Colonic mucosa (tissue), 4 donors: ENCODE results near the gene DNLZ. TPM values are rescaled to one million over a fixed set of nuclear protein-coding genes. Genes with fewer than 3 reads are reported as not detected.
"Not testable (repeated sequence)": the region's sequence is repeated elsewhere in the genome, so short reads cannot be mapped to it uniquely, and the experiment has no call there.

Experiments
- DNase-seq: peaks from one replicate; pipeline ENCODE4 v3.0.0-alpha.2; 2020
- H3K27ac ChIP-seq: fragments of 200-600 bp; one replicate; pipeline ENCODE4 v1.8.0; 2021
- H3K27me3 ChIP-seq: fragments of 200-600 bp; one replicate; pipeline ENCODE4 v1.8.0; 2021
- H3K36me3 ChIP-seq: fragments of 200-600 bp; one replicate; pipeline ENCODE4 v1.8.0; 2021
- H3K4me1 ChIP-seq: fragments of 200-600 bp; one replicate; pipeline ENCODE4 v1.8.0; 2021; ENCODE audit warnings: mild to moderate bottlenecking
- H3K4me3 ChIP-seq: fragments of 200-600 bp; one replicate; pipeline ENCODE4 v1.8.0; 2021
- H3K9ac ChIP-seq, 2 donors: one replicate each; pipeline ENCODE4 v1.7.0; 2013; ENCODE audit warnings: control low read depth in 2 of 2, low read depth in 2 of 2, low read length in 2 of 2
- H3K9me3 ChIP-seq: fragments of 200-600 bp; one replicate; pipeline ENCODE4 v1.8.0; 2021
- intact Hi-C: fragments of 100-400 bp; cut with DNase I; formaldehyde crosslinking; loops from one replicate; pipeline ENCODE4 v1.14.1; 2022
- total RNA-seq, 2 donors: library from RNA; stranded (reverse); fragmentation: NEBNext Ultra II Directional in 1 of 2; extraction: Animal tissue kit (Norgen Biotek cat#: 25700) in 1 of 2; gene quantifications; one replicate each; pipeline ENCODE4 v1.2.1, GENCODE V29; 2021
- TF ChIP-seq, protein P1 (sequence below): fragments of 200-600 bp; IDR thresholded peaks from one replicate; pipeline ENCODE4 v1.8.0; 2022; ENCODE audit warnings: antibody characterized with exemption, mild to moderate bottlenecking
- donor health status: healthy.
- donor health status: DM: no; HTN: no; CAD: no.
- donor health status: DM: no; HTN: no; CAD: no.

The DNLZ gene
- total RNA-seq, 2 donors from 2014 or later, result 10.0 to 10.8 TPM

DNA sequence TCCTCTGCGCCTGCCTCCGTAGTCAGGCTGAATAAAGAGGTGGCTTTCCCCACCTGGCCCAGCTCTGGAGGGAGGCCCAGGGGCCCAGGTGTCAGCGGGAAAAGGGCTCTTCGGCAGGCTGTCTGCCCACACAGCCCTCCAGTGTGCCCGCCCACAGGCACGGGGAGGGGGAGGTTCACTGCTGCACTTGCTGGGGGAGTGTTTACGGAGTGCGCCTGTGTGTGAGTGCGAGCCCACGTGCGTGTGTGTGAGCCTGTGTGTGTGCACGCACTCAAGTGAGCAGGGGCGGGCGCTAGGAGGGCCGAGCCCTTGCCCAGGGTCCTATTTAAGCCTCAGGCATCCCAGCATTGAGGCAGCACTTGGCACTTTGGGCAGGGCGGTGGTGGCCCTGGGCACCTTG is 10.9 kb downstream of the DNLZ start:
- H3K4me3 ChIP-seq, result no peak overlapping the region
- H3K9ac ChIP-seq, result no peak overlapping the region
- no peak for DNase-seq
- H3K9me3 ChIP-seq, result no peaks in the 10 kb centered on the region
- intact Hi-C loops, result no loop called here
- TF ChIP-seq, protein P1, sequence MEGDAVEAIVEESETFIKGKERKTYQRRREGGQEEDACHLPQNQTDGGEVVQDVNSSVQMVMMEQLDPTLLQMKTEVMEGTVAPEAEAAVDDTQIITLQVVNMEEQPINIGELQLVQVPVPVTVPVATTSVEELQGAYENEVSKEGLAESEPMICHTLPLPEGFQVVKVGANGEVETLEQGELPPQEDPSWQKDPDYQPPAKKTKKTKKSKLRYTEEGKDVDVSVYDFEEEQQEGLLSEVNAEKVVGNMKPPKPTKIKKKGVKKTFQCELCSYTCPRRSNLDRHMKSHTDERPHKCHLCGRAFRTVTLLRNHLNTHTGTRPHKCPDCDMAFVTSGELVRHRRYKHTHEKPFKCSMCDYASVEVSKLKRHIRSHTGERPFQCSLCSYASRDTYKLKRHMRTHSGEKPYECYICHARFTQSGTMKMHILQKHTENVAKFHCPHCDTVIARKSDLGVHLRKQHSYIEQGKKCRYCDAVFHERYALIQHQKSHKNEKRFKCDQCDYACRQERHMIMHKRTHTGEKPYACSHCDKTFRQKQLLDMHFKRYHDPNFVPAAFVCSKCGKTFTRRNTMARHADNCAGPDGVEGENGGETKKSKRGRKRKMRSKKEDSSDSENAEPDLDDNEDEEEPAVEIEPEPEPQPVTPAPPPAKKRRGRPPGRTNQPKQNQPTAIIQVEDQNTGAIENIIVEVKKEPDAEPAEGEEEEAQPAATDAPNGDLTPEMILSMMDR, result no peak
- no peak overlapping the region for H3K27ac ChIP-seq
- H3K27me3 ChIP-seq, result no peaks in the 10 kb centered on the region
- H3K36me3 ChIP-seq, result no peaks in the 10 kb centered on the region
- H3K4me1 ChIP-seq, result no peaks in the 10 kb centered on the region

DNA sequence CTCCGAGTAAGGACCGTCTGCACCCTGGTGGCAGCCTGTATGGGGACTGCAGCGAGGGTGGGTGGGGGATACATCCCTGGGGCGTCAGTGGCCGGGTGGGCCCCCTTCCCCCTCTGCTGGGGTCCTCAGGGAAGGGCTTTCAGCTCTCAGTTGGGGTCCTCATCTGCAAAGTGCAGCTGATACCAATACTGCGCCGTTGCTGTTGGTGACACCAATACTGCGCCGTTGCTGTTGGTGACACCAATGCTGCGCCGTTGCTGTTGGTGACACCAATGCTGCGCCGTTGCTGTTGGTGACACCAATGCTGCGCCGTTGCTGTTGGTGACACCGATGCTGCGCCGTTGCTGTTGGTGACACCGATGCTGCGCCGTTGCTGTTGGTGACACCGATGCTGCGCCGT is 11.7 kb downstream of the DNLZ start:
- not testable (repeated sequence) for H3K4me3 ChIP-seq

DNA sequence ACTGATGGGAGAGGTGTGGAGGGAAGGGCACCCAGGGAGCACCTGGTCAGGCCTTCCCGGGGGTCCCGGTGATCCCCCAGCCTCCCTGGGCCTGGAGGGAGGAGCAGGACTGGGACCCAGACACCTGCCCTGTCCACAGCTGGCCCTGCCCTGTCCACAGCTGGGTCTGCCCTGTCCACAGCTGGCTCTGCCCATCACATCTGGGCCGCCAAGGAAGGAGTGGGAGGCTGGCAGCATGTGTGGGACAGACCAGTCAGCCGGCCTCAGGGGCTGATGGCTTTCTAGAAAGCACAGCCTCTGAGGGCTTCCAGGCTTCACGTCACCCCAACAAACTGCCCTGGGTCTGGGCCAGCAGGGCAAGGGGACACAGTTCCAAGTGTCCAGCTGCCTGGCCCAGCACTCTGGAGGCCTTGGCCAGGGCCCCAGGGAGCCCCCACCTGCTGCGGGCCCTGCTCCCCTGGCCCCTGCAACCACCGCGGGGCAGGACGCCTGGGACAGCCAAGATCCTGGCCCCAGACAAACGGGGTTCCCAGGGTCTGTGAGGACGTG is 12.2 kb downstream of the DNLZ start:
- no peak overlapping the region for H3K4me3 ChIP-seq
- TF ChIP-seq, protein P1, result no peak
- intact Hi-C loops, result no loop called here
- H3K4me1 ChIP-seq, result no peaks in the 10 kb centered on the region
- no peaks in the 10 kb centered on the region for H3K36me3 ChIP-seq
- no peaks in the 10 kb centered on the region for H3K27me3 ChIP-seq
- no peak overlapping the region for H3K9ac ChIP-seq
- no peak for DNase-seq
- H3K27ac ChIP-seq, result no peak overlapping the region
- H3K9me3 ChIP-seq, result no peaks in the 10 kb centered on the region

More for the DNA sequence above, 11.7 kb downstream of the DNLZ start:
- H3K9me3 ChIP-seq, H3K36me3 ChIP-seq, intact Hi-C loops, H3K27me3 ChIP-seq, DNase-seq, H3K9ac ChIP-seq, H3K4me1 ChIP-seq, H3K27ac ChIP-seq: not testable (repeated sequence)

DNA sequence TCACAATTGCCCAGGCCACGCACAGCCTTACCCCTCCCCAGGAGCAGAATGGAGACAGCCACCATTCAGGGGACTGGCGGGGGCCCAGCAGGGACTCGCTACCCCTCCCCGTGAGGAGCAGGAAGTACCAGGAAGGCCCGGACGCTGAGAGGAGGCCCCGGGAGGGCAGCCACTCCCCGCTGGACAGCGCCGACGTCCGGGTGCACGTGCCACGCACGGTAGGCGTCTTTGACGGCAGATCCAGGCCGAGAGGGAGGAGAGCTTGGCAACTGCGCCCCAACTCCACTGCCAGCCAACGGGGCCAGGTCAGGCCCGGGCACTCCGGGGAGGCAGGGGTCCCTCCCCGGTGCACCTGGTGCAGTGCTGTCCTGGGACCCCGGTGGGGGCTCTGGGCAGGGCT is 14.0 kb downstream of the DNLZ start:
- TF ChIP-seq, protein P1, result no peak
- Histone ChIP-seq H3K27ac (no peak overlapping the region), H3K36me3 (no peaks in the 10 kb centered on the region), H3K27me3 (no peaks in the 10 kb centered on the region), H3K9ac (no peak overlapping the region), H3K4me3 (no peak overlapping the region), H3K9me3 (no peaks in the 10 kb centered on the region), H3K4me1 (no peaks in the 10 kb centered on the region)
- no peak for DNase-seq
- intact Hi-C loops, result loop anchor here (10.0 kb wide), 1 partner anchor 55 kb away; the partner anchor contains the start of gene SNAPC4

DNA sequence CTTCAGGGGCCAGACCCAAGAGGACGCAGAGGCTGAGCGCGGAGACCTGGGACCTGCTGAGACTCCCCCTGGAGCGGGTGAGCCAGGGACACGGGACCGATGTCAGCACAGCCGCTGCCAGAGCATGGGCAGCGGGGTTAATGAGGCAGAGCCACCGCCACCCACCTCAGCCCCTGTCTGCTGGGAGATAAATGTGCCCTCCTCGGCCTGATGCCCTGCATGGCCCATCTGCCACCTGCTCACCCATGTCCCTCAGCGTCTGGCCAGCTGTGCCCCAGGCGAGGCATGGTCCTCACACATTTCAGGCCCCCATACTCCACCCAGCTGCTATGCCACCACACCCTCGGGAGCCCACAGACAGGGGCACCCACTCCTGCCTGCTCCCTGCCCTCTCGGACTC is 14.9 kb downstream of the DNLZ start:
- no peak for DNase-seq
- no peak overlapping the region for H3K27ac ChIP-seq
- intact Hi-C loops, result loop anchor here (10.0 kb wide), 1 partner anchor 56 kb away; the partner anchor contains the start of gene SNAPC4
- H3K27me3 ChIP-seq, result no peaks in the 10 kb centered on the region
- H3K9ac ChIP-seq, result no peak overlapping the region
- H3K36me3 ChIP-seq, result no peaks in the 10 kb centered on the region
- no peaks in the 10 kb centered on the region for H3K9me3 ChIP-seq
- H3K4me3 ChIP-seq, result no peak overlapping the region
- H3K4me1 ChIP-seq, result no peaks in the 10 kb centered on the region
- TF ChIP-seq, protein P1, result no peak

DNA sequence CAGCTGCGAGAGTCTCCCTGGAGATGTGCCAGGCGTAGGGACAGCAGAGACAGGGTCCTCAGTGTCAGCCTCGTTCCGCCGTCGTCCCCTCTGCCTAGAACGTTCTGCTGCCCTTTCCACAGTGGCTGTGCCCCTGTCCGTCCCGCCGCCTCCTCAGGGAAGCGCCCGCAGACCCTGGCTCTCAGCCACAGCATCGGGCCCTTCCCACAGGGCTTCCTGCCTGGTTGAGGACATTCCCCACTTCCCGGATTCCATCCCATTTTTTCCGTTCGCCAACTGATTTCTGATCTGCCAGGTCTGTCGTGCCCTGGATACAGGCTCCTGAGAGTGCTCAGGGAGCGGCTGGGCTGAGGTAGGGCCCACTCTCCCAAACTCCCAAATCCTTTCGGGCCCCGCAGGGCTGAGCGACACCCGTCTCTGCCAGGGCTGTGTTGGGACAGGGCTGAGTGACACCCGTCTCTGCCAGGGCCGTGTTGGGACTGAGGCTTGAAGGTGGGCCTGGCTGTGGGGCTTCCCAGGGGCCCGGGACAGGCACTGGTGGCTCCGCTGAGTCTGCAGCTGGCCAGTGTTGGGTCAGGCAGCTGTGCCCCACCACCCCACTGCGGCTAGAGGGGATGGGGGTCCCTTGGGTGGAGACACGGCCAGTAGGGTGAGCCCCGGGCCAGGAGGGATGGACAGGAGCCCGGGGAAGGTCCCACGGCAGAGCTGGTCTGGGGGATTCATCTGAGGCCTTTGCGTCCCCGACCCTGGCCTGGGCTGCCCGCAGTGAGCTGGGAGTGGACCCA is 15.9 kb downstream of the DNLZ start:
- no peaks in the 10 kb centered on the region for H3K9me3 ChIP-seq
- no peaks in the 10 kb centered on the region for H3K36me3 ChIP-seq
- H3K4me1 ChIP-seq, result no peaks in the 10 kb centered on the region
- intact Hi-C loops, result loop anchor here (10.0 kb wide), 1 partner anchor 57 kb away; the partner anchor contains the start of gene SNAPC4
- no peak for DNase-seq
- H3K27ac ChIP-seq, result no peak overlapping the region
- TF ChIP-seq, protein P1, result no peak
- H3K27me3 ChIP-seq, result no peaks in the 10 kb centered on the region
- H3K4me3 ChIP-seq, result no peak overlapping the region
- H3K9ac ChIP-seq, result no peak overlapping the region
